C4-2B (cell line): ENCODE measurements around the gene PRKCE.

Experiments
- CTCF ChIP-seq: fragments of 450-650 bp; conservative IDR thresholded peaks from 2 replicates; pipeline ENCODE4 v1.5.1; 2017; ENCODE audit warnings: mild to moderate bottlenecking
- ZFX ChIP-seq: fragments of 450-650 bp; IDR thresholded peaks from 2 replicates; pipeline ENCODE4 v1.6.1; 2017

GRCh38 chr2:45680351-45680967 lies 29.0 kb downstream of the PRKCE start:
- TF ChIP-seq CTCF (no peak), ZFX (no peak)
